WI38 (cell line): ENCODE measurements around the gene NT5C1B.

Experiments
- H3K4me3 ChIP-seq: 2 replicates; pipeline ENCODE4 v1.5.1; 2011; ENCODE audit warnings: low read depth, mild to moderate bottlenecking, control low read depth, low read length
- TF ChIP-seq, protein P1 (sequence below): IDR thresholded peaks from 2 replicates; pipeline ENCODE4 v1.5.1; 2012; ENCODE audit warnings: low read depth, mild to moderate bottlenecking, control low read depth, low read length

NT5C1B gene

DNA sequence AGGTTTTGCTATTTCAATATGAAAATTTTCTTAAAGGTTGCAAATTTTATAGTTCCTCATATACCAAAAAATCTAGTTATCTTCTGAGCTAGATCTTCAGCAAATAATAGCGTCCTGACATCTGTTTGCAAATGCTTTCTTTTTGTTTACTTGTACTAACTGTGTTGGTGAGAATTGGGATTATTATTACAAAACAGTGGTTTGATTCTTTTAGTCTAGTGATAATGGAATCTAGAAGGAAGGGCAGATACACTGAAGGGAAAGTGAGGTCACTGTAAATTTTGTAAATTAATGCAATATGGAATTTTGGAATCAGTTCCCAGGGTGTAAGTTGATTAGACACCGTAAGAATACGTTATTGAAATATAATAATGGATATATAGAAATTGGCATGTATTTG lies 36.2 kb upstream of the NT5C1B start:
- H3K4me3 ChIP-seq, result no peak overlapping the region
- TF ChIP-seq, protein P1, sequence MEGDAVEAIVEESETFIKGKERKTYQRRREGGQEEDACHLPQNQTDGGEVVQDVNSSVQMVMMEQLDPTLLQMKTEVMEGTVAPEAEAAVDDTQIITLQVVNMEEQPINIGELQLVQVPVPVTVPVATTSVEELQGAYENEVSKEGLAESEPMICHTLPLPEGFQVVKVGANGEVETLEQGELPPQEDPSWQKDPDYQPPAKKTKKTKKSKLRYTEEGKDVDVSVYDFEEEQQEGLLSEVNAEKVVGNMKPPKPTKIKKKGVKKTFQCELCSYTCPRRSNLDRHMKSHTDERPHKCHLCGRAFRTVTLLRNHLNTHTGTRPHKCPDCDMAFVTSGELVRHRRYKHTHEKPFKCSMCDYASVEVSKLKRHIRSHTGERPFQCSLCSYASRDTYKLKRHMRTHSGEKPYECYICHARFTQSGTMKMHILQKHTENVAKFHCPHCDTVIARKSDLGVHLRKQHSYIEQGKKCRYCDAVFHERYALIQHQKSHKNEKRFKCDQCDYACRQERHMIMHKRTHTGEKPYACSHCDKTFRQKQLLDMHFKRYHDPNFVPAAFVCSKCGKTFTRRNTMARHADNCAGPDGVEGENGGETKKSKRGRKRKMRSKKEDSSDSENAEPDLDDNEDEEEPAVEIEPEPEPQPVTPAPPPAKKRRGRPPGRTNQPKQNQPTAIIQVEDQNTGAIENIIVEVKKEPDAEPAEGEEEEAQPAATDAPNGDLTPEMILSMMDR, result no peak

DNA sequence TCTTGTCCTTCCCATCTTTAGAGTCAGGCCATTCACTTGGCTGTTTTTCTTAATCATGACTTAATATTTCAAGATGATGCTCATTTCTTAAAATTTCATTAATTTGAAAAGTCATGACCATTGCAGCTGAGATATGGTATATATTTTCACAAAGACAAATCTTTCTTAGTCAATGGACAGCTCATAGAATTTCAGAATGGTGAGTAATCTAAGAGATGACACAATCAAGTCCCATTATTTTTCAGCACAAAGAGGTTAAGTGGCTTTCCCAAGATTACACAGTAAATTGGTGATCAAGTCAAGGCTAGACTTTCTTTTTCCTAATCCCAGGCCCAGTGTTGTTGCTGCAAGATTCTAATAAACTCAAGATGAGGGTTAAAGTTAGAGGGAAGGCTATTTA lies 34.4 kb upstream of the NT5C1B start:
- TF ChIP-seq, protein P1, result no peak
- no peak overlapping the region for H3K4me3 ChIP-seq

DNA sequence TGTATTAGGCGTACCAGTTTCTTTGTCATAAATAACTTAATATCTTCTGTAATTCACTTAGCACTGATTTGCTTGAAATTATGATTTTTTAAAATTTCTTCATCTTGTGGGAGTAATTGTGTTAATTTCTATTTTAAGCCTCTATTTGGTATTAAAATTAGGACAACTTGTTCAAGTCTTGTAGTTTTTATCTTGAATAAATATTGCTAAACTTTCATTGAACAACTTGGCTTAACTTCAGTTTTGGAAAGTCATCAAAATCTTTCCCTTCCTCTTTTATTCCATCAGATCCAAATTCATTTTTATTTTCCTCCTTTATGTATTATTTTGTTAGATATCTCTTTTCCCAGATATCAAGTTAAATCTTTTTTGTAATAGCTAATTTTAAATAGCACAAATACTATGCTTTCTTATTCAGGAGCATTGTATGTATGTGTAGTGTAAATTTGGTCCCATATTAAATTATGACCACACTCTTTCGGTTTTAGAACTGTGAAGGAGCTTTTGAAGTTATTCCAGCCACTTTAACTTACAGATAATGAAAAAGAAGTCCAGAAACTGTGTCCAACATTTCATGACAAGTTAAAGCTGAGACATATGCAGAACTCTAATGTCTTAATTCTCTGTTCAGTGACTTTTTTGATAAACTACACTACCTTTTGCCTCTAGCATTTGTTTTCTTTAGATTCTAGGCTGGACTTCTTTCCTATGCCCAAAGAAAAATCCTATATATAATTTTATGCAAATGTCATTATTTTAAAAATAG lies 31.7 kb upstream of the NT5C1B start:
- no peak overlapping the region for H3K4me3 ChIP-seq
- TF ChIP-seq, protein P1, result no peak

DNA sequence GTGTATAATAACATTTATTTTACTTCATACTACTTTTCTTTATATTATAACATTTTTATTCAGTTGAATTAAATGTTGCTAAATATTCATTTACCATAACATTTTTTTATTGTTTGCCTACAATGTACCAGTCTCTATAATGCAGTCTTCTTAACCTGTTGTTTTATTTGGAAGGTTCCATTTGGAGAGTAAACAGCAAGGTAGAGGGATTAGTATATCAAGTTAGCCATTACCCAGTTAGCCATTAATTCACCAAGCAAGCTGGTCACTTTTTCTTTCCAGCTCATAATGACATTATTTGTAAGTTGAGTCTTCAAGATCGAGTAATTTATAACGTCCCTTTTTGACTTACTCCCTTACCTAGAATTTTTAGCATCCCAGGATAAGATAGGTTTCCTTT lies 29.7 kb upstream of the NT5C1B start:
- no peak overlapping the region for H3K4me3 ChIP-seq
- TF ChIP-seq, protein P1, result no peak

DNA sequence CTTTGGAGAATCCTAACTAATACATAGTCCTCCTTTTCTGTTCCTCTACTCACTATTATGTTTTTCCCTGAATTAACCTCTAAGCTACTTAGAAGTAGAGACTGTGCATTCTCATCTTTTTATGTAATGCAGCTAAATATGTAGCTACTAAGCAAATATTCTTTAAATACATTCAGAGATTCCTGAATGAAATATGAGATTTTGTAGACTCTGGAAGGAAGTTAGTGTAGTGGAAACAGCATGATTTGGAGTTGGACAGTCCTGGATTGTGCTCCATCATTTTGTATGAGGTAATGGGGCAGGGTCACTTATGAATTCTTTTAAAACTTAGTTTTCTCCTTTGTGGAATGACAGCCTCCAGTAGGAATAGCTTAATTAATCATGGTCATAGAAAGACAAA lies 24.7 kb upstream of the NT5C1B start:
- TF ChIP-seq, protein P1, result no peak
- H3K4me3 ChIP-seq, result no peak overlapping the region

DNA sequence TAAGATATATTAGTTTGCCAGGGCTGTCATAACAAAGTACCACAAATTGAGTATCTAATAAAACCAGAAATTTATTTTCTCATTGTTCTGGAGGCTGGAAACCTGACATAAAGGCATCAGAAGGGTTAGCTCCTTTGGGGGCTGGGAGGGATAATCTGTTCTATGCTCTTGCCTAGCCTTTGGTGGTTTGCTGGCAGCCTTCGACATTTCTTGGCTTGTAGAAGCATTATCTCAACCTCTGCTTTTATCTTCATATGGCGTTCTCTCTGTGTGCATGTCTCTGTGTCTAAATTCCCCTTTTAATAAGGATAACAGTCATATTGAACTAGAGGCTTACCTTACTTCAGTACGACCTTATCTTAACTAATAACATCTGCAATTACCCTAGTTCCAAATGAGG lies 22.8 kb upstream of the NT5C1B start:
- no peak overlapping the region for H3K4me3 ChIP-seq
- TF ChIP-seq, protein P1, result no peak

DNA sequence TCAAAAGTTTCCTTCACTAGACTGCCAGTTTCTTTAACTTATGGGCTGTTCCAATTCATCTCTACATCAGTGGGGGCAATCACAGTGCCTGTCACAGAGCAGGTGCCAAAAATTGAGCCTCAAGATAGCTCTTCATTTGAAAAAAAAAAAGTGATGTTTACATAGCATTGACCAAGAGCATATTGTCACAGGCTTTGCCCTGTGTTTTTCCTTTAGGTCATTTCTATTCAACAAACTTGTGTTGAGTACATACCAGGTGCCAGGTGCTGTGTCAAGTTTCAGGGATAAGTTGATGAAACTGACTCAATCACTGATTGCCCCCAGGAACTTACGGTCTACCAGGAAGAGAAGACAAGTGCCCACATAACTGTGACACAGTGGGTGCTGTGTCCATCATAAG lies 22.2 kb upstream of the NT5C1B start:
- no peak overlapping the region for H3K4me3 ChIP-seq
- TF ChIP-seq, protein P1, result no peak
